SU-DHL-6 (cell line): ENCODE results near the gene RANBP3.

ENCODE experiments used
- H2AFZ ChIP-seq: fragments of 200-600 bp; sonication (generic); 2 replicates; pipeline ENCODE4 v1.6.1; 2014; ENCODE audit warnings: low read depth, mild to moderate bottlenecking, moderate library complexity, mixed read lengths, antibody characterized with exemption, low read length; ENCODE audit not compliant: severe bottlenecking
- H3F3A ChIP-seq: fragments of 200-600 bp; shearing (Covaris generic); 2 replicates; pipeline ENCODE4 v1.6.0; 2016; ENCODE audit warnings: antibody characterized with exemption, mild to moderate bottlenecking; ENCODE audit not compliant: insufficient read depth
- H3K27ac ChIP-seq: fragments of 200-600 bp; sonication (generic); 2 replicates; pipeline ENCODE4 v1.5.1; 2016; ENCODE audit warnings: low read depth, mild to moderate bottlenecking, low read length, moderate library complexity, mixed read lengths
- H3K27me3 ChIP-seq: fragments of 200-600 bp; sonication (generic), shearing (Covaris generic); 2 replicates; pipeline ENCODE4 v1.6.0; 2014; ENCODE audit warnings: mild to moderate bottlenecking, low read length
- H3K36me3 ChIP-seq: fragments of 200-600 bp; sonication (generic); 2 replicates; pipeline ENCODE4 v1.6.1; 2014; ENCODE audit warnings: mild to moderate bottlenecking, low read length, mixed read lengths
- H3K4me2 ChIP-seq: fragments of 300-600, 200-600 bp; shearing (Covaris generic), sonication (generic); 2 replicates; pipeline ENCODE4 v1.6.0; 2014; ENCODE audit warnings: low read length, low read depth, mild to moderate bottlenecking; ENCODE audit not compliant: poor library complexity, severe bottlenecking
- H3K4me3 ChIP-seq: fragments of 200-600 bp; sonication (generic); 2 replicates; pipeline ENCODE4 v1.5.1; 2014; ENCODE audit warnings: antibody characterized with exemption, low read length, mild to moderate bottlenecking, mixed read lengths; ENCODE audit not compliant: insufficient read depth, poor library complexity, severe bottlenecking
- H3K79me2 ChIP-seq: fragments of 200-600 bp; sonication (generic); 2 replicates; pipeline ENCODE4 v1.6.1; 2014; ENCODE audit warnings: mild to moderate bottlenecking, low read length, moderate library complexity; ENCODE audit not compliant: insufficient read depth
- H3K9ac ChIP-seq: fragments of 200-600 bp; sonication (generic); 2 replicates; pipeline ENCODE4 v1.7.0; 2014; ENCODE audit warnings: mild to moderate bottlenecking, low read length
- H3K9me2 ChIP-seq: fragments of 200-600 bp; sonication (generic); replicated peaks from 2 replicates; pipeline ENCODE4 v1.6.1; 2014; ENCODE audit warnings: low read length; ENCODE audit not compliant: insufficient read depth
- H3K9me3 ChIP-seq: fragments of 200-600 bp; sonication (generic); 2 replicates; pipeline ENCODE4 v1.6.1; 2014; ENCODE audit warnings: low read length, mixed read lengths; ENCODE audit not compliant: insufficient read depth
- H4K20me1 ChIP-seq: fragments of 200-600 bp; sonication (generic); 2 replicates; pipeline ENCODE4 v1.6.1; 2014; ENCODE audit warnings: low read depth, mild to moderate bottlenecking, antibody characterized with exemption, low read length, moderate library complexity, mixed read lengths
- CTCF ChIP-seq: fragments of 200-600 bp; sonication (generic); IDR thresholded peaks from one replicate; pipeline ENCODE4 v1.5.1; 2017; ENCODE audit warnings: antibody characterized with exemption, mild to moderate bottlenecking, low read length, moderate library complexity; ENCODE audit not compliant: insufficient read depth, poor library complexity, severe bottlenecking
- EZH2phosphoT487 ChIP-seq: fragments of 200-600 bp; sonication (generic), shearing (Covaris generic); conservative IDR thresholded peaks from 2 replicates; pipeline ENCODE4 v1.6.1; 2018; ENCODE audit warnings: mild to moderate bottlenecking, antibody characterized with exemption, low read length, moderate library complexity, mixed read lengths

Gene RANBP3

GRCh38 chr19:5957170-5957569 is 20.8 kb downstream of the RANBP3 start:
- TF ChIP-seq CTCF = no peak
- TF ChIP-seq EZH2phosphoT487 = no peak
- Histone ChIP-seq H3K9ac (no peak overlapping the region), H2AFZ (no peak overlapping the region), H3K36me3 (no peaks in the 10 kb centered on the region), H3K4me3 (no peak overlapping the region), H3K27ac (no peak overlapping the region), H3K9me3 (no peaks in the 10 kb centered on the region), H3K9me2 (no peaks in the 10 kb centered on the region), H3K4me2 (no peak overlapping the region), H4K20me1 (peaks cover 19% of the 10 kb centered on the region; the same call in 1 of the 2 replicates), H3F3A (peaks cover 7% of the 10 kb centered on the region; the same call in 1 of the 2 replicates), H3K79me2 (peaks cover 100% of the 10 kb centered on the region), H3K27me3 (no peaks in the 10 kb centered on the region)

- H3K79me2 ChIP-seq = peaks cover 100% of the 10 kb centered on the region
- peaks cover 19% of the 10 kb centered on the region; the same call in 1 of the 2 replicates for H4K20me1 ChIP-seq
- no peak overlapping the region for H3K27ac ChIP-seq
- H3K9me3 ChIP-seq = no peaks in the 10 kb centered on the region
- no peaks in the 10 kb centered on the region for H3K36me3 ChIP-seq
- peaks cover 7% of the 10 kb centered on the region; the same call in 1 of the 2 replicates for H3F3A ChIP-seq
- TF ChIP-seq EZH2phosphoT487 = no peak
- TF ChIP-seq CTCF = no peak
- no peaks in the 10 kb centered on the region for H3K9me2 ChIP-seq
- H3K4me3 ChIP-seq = no peak overlapping the region
- no peak overlapping the region for H3K9ac ChIP-seq
- H3K4me2 ChIP-seq = no peak overlapping the region
- H3K27me3 ChIP-seq = no peaks in the 10 kb centered on the region
- no peak overlapping the region for H2AFZ ChIP-seq
Measured at GRCh38 chr19:5956728-5957127, 21.2 kb downstream of the RANBP3 start.

- Histone ChIP-seq H3F3A (peaks cover 7% of the 10 kb centered on the region; the same call in 1 of the 2 replicates), H3K4me3 (no peak overlapping the region), H3K36me3 (no peaks in the 10 kb centered on the region), H4K20me1 (peaks cover 19% of the 10 kb centered on the region; the same call in 1 of the 2 replicates), H3K9me2 (no peaks in the 10 kb centered on the region), H2AFZ (no peak overlapping the region), H3K9me3 (no peaks in the 10 kb centered on the region), H3K4me2 (no peak overlapping the region), H3K27me3 (no peaks in the 10 kb centered on the region), H3K9ac (no peak overlapping the region), H3K79me2 (peaks cover 100% of the 10 kb centered on the region), H3K27ac (no peak overlapping the region)
- no peak for TF ChIP-seq CTCF
- TF ChIP-seq EZH2phosphoT487 = no peak
Measured at GRCh38 chr19:5956323-5956722, 21.6 kb downstream of the RANBP3 start.
